Measurements from ENCODE around the gene MTNR1B. TPM values are rescaled to one million over a fixed set of nuclear protein-coding genes. Genes with fewer than 3 reads are reported as not detected.

The MTNR1B gene
- total and polyA plus RNA-seq, 10 of the 15 experiments (the other 5 are each of a cell fraction or from before 2014, with no cell fraction given) = not detected

GRCh38 chr11:93017821-93018690 lies 48.6 kb downstream of the MTNR1B start:
- RAD21 ChIA-PET (ENCODE audit: unreplicated experiment) = no interaction called here
- Histone ChIP-seq H3K4me3 (no peak overlapping the region), H3K27ac (ENCODE audit: control insufficient read depth, insufficient read depth) (no peak overlapping the region), H3K79me2 (ENCODE audit: control insufficient read depth, insufficient read depth, low read length) (no peaks in the 10 kb centered on the region), H2AFZ (ENCODE audit: control insufficient read depth, low read depth, low read length) (no peak overlapping the region), H4K20me1 (ENCODE audit: control insufficient read depth, insufficient read depth) (no peaks in the 10 kb centered on the region), H3K9me3 (replicated peaks; ENCODE audit: control insufficient read depth, insufficient read depth, low read length) (no peaks in the 10 kb centered on the region), H3K27me3 (replicated peaks in 1 of 2; ENCODE audit: control insufficient read depth in 2 of 2, insufficient read depth in 2 of 2, low read length in 1 of 2) (no peaks in the 10 kb centered on the region; a peak in 1 of 4 replicates), H3K9ac (ENCODE audit: control insufficient read depth, insufficient read depth, low read length) (no peak overlapping the region), H3K36me3 (ENCODE audit: control insufficient read depth in 2 of 2, insufficient read depth in 2 of 2, low read length in 1 of 2) (no peaks in the 10 kb centered on the region), H3K4me2 (ENCODE audit: control insufficient read depth, insufficient read depth) (no peak overlapping the region), H3K4me1 (ENCODE audit: control insufficient read depth, insufficient read depth, low read length) (no peaks in the 10 kb centered on the region)
- CTCF ChIA-PET = interaction anchor here (0.6 kb wide), 1 partner anchor 95 kb away, joined by 3 read pairs; no protein-coding TSS in a partner anchor
- FAIRE-seq (no peak), ATAC-seq (no peak), DNase-seq (ENCODE audit: low read depth, low spot score) (no peak)
- 19% methylated on average over 8 of the region's 9 CpGs for WGBS (ENCODE audit: insufficient coverage, insufficient replicate concordance, low lambda C conversion rate, missing lambda C conversion rate)
- in situ Hi-C loops (cut with MboI) (no loop called here), intact Hi-C loops (cut with micrococcal nuclease; ENCODE audit: unreplicated experiment) (no loop called here)
- POLR2A ChIA-PET = no interaction called here
- BruUV-seq (replicated peaks) = no TSS peak
- SMC1A ChIA-PET (ENCODE audit: uncharacterized antibody, unreplicated experiment) = no interaction called here
- TF ChIP-seq ZNF274 (IDR thresholded peaks at IDR 0.05; ENCODE audit: insufficient read depth, insufficient read length) (no peak), NKRF (conservative IDR thresholded peaks at IDR 0.05) (no peak), ZNF207 (IDR thresholded peaks at IDR 0.05; ENCODE audit: borderline replicate concordance) (no peak)
